ENCODE results near the gene MYO1C. TPM values are rescaled to one million over a fixed set of nuclear protein-coding genes. Genes with fewer than 3 reads are reported as not detected.

Gene MYO1C
- total RNA-seq, 1 experiment from 2014 or later, result 171 TPM

DNA sequence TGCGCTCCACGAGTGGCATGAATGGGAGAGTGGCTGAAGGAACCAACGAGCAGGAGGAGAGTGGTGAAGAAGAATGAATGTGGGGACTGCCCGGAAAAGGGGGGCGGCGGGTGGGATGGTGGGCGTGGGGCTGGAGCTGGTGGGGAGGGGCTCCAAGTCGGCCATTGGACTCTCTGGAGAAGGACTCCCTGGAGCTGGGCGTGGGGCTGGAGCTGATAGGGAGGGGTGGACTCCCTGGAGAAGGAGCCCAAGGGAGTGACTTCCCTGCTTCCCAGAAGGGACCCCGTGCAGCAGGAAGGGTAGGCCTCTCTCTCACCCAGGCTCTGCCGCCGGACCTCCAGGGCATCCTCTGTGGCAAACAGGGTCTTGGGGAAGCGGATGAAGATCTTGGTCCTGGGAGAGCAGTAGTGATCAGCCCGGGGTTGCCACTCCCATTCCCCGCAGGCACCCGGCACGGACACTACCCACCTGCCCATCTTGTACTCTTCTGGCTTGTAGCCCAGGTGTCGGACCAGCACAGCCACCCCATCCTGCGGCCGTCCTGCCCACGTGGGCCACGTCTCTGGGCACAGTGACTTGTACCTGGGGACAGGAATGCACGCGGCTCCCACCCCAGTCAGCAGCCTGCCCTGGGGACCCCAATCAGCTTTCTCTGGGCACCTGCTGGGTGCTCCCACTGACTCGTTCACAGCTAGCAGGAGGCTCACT, 21.6 kb downstream of the MYO1C start:
- H3K4me1 ChIP-seq, result peaks cover 18% of the 10 kb centered on the region
- POLR2A ChIA-PET, result no interaction called here

DNA sequence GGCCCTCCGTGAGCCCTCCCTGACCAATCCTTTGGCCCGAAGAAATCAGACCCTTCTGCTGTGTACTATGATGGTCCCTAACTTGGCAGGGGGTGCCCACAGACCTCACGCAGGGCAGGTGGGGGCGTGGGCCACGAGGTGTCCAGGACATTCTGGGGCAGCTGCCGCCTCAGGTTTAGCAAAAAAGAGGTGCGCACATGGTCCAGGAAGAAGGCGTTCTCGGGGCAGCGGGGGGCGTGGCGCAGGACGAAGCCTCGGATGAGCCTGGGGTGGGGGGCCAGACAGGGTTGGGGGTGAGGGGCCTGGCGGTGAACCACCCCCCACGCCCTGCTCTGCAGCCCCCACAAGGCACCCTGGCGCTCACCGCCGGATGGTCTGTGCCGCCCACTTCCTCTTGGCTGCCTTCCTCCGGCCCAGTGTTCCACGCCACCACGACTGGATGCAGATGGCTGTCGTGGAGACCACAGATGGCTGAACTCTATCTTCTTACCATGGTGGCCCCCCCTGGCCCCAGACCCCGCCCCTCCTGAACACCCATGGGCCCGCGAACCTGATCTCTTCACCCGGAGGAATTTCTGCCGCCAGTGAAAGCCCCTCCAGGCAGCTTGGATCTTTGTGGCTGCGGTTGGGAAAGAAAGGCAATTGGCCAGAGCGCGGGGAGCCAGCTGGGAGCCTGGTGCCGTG, 22.3 kb downstream of the MYO1C start:
- Mint-ChIP-seq H3K36me3 (ENCODE audit: insufficient read depth, unreplicated experiment) (peaks cover 86% of the 10 kb centered on the region), H3K4me3 (ENCODE audit: unreplicated experiment) (no peak overlapping the region), H3K27ac (ENCODE audit: unreplicated experiment) (no peak overlapping the region), H3K4me1 (ENCODE audit: low read depth, unreplicated experiment) (peaks cover 19% of the 10 kb centered on the region), H3K9me3 (ENCODE audit: unreplicated experiment) (no peaks in the 10 kb centered on the region), H3K27me3 (ENCODE audit: insufficient read depth, unreplicated experiment) (no peaks in the 10 kb centered on the region)
- intact Hi-C loops (cut with micrococcal nuclease; ENCODE audit: unreplicated experiment), result no loop called here
- ChIA-PET CTCF (interaction anchor here (0.7 kb wide), 1 partner anchor 296 kb away, joined by 3 read pairs; no protein-coding TSS in a partner anchor), POLR2A (no interaction called here)
- no peaks in the 10 kb centered on the region for H3K27me3 ChIP-seq (replicated peaks; ENCODE audit: control insufficient read depth, insufficient read depth, low read length)
- no TSS peak for BruUV-seq (replicated peaks)
- H3K4me3 ChIP-seq (ENCODE audit: low read depth, low read length), result no peak overlapping the region
- no peak for DNase-seq
- H3K4me1 ChIP-seq, result peaks cover 18% of the 10 kb centered on the region
- H3K9me3 ChIP-seq, result peaks cover 2% of the 10 kb centered on the region; the same call in 1 of the 2 replicates
- H3K36me3 ChIP-seq (ENCODE audit: control insufficient read depth, insufficient read depth, low read length), result peaks cover 6% of the 10 kb centered on the region
- TF ChIP-seq, protein P1, sequence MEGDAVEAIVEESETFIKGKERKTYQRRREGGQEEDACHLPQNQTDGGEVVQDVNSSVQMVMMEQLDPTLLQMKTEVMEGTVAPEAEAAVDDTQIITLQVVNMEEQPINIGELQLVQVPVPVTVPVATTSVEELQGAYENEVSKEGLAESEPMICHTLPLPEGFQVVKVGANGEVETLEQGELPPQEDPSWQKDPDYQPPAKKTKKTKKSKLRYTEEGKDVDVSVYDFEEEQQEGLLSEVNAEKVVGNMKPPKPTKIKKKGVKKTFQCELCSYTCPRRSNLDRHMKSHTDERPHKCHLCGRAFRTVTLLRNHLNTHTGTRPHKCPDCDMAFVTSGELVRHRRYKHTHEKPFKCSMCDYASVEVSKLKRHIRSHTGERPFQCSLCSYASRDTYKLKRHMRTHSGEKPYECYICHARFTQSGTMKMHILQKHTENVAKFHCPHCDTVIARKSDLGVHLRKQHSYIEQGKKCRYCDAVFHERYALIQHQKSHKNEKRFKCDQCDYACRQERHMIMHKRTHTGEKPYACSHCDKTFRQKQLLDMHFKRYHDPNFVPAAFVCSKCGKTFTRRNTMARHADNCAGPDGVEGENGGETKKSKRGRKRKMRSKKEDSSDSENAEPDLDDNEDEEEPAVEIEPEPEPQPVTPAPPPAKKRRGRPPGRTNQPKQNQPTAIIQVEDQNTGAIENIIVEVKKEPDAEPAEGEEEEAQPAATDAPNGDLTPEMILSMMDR (IDR thresholded peaks at IDR 0.05; ENCODE audit: insufficient read depth in 1 of 2, low read depth in 1 of 2, low read length in 1 of 2, severe bottlenecking in 1 of 2, unreplicated experiment in 1 of 2), result no peak

More for the DNA sequence above, 21.6 kb downstream of the MYO1C start:
- no peak overlapping the region for H3K4me3 ChIP-seq (ENCODE audit: low read depth, low read length)
- peaks cover 19% of the 10 kb centered on the region for H3K4me1 Mint-ChIP-seq (ENCODE audit: low read depth, unreplicated experiment)
- no peak for DNase-seq
- H3K9me3 Mint-ChIP-seq (ENCODE audit: unreplicated experiment), result no peaks in the 10 kb centered on the region
- H3K36me3 ChIP-seq (ENCODE audit: control insufficient read depth, insufficient read depth, low read length), result peaks cover 6% of the 10 kb centered on the region
- TF ChIP-seq, protein P1 (IDR thresholded peaks at IDR 0.05; ENCODE audit: insufficient read depth in 1 of 2, low read depth in 1 of 2, low read length in 1 of 2, severe bottlenecking in 1 of 2, unreplicated experiment in 1 of 2), result no peak
- no peak overlapping the region for H3K4me3 Mint-ChIP-seq (ENCODE audit: unreplicated experiment)
- H3K27me3 Mint-ChIP-seq (ENCODE audit: insufficient read depth, unreplicated experiment), result no peaks in the 10 kb centered on the region
- peaks cover 86% of the 10 kb centered on the region for H3K36me3 Mint-ChIP-seq (ENCODE audit: insufficient read depth, unreplicated experiment)
- no peak overlapping the region for H3K27ac Mint-ChIP-seq (ENCODE audit: unreplicated experiment)
- intact Hi-C loops (cut with micrococcal nuclease; ENCODE audit: unreplicated experiment), result no loop called here
- no TSS peak for BruUV-seq (replicated peaks)
- H3K9me3 ChIP-seq, result peaks cover 2% of the 10 kb centered on the region; the same call in 1 of the 2 replicates
- CTCF ChIA-PET, result interaction anchor here (0.6 kb wide), 1 partner anchor 44 kb away, joined by 7 read pairs; no protein-coding TSS in a partner anchor
- no peaks in the 10 kb centered on the region for H3K27me3 ChIP-seq (replicated peaks; ENCODE audit: control insufficient read depth, insufficient read depth, low read length)

DNA sequence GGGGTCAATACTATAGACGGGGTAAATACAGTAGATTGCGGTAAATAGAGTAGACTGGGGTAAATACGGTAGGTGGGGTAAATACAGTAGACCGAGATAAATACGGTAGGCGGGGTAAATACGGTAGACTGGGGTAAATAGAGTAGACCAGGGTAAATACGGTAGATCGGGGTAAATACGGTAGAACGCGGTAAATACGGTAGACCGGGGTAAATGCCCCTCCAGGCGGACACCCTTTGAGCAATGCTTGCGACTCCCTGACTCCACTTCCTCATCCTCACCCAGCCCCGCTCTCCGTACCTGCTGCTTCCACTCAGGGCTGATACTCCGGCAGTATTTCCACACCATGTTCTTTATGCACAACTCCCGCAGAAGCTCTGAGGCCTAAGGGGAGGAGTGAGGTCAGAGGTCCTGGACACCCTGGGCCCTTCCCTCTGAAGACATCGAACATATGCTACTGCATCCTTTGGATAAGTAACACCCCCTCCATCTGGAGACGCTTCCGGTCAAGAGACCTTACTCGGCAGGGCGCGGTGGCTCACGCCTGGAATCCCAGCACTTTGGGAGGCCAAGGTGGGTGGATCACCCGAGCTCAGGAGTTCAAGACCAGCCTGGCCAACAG, 23.1 kb downstream of the MYO1C start:
- H3K4me1 Mint-ChIP-seq (ENCODE audit: low read depth, unreplicated experiment), result peaks cover 19% of the 10 kb centered on the region
- Histone ChIP-seq H3K36me3 (ENCODE audit: control insufficient read depth, insufficient read depth, low read length) (peaks cover 6% of the 10 kb centered on the region), H3K9me3 (peaks cover 2% of the 10 kb centered on the region; the same call in 1 of the 2 replicates), H3K27me3 (replicated peaks; ENCODE audit: control insufficient read depth, insufficient read depth, low read length) (no peaks in the 10 kb centered on the region), H3K4me1 (peaks cover 18% of the 10 kb centered on the region), H3K4me3 (ENCODE audit: low read depth, low read length) (no peak overlapping the region)
- no peaks in the 10 kb centered on the region for H3K9me3 Mint-ChIP-seq (ENCODE audit: unreplicated experiment)
- BruUV-seq (replicated peaks), result no TSS peak
- intact Hi-C loops (cut with micrococcal nuclease; ENCODE audit: unreplicated experiment), result no loop called here
- H3K27ac Mint-ChIP-seq (ENCODE audit: unreplicated experiment), result peak overlapping the region; percentile 60
- POLR2A ChIA-PET, result no interaction called here
- no peaks in the 10 kb centered on the region for H3K27me3 Mint-ChIP-seq (ENCODE audit: insufficient read depth, unreplicated experiment)
- no peak overlapping the region for H3K4me3 Mint-ChIP-seq (ENCODE audit: unreplicated experiment)
- H3K36me3 Mint-ChIP-seq (ENCODE audit: insufficient read depth, unreplicated experiment), result peaks cover 91% of the 10 kb centered on the region
- CTCF ChIA-PET, result interaction anchor here (0.7 kb wide), 1 partner anchor 295 kb away, joined by 3 read pairs; no protein-coding TSS in a partner anchor
- DNase-seq, result no peak
- TF ChIP-seq, protein P1 (IDR thresholded peaks at IDR 0.05; ENCODE audit: insufficient read depth in 1 of 2, low read depth in 1 of 2, low read length in 1 of 2, severe bottlenecking in 1 of 2, unreplicated experiment in 1 of 2), result no peak
